HT1080 (cell line): ENCODE results near the gene SLC25A24. TPM values are rescaled to one million over a fixed set of nuclear protein-coding genes. Genes with fewer than 3 reads are reported as not detected.
A peak's percentile ranks its signal among the peaks of the same experiment; 100 is the strongest.

Source experiments
- DNase-seq: peaks from one replicate; pipeline ENCODE4 v3.0.0-alpha.2; 2015; ENCODE audit warnings: low read depth
- total RNA-seq: library from RNA; depleted of rRNA; stranded (reverse); fragments of >200 nt; shearing (Covaris generic); gene quantifications from 2 replicates; pipeline ENCODE4 v1.2.3, GENCODE V29; 2014; rRNA removed

The SLC25A24 gene
- total RNA-seq, 1 experiment from 2014 or later: 32.7 TPM

GRCh38 chr1:108106775-108107174, 93.4 kb downstream of the SLC25A24 start:
- DNase-seq: no peak

DNA sequence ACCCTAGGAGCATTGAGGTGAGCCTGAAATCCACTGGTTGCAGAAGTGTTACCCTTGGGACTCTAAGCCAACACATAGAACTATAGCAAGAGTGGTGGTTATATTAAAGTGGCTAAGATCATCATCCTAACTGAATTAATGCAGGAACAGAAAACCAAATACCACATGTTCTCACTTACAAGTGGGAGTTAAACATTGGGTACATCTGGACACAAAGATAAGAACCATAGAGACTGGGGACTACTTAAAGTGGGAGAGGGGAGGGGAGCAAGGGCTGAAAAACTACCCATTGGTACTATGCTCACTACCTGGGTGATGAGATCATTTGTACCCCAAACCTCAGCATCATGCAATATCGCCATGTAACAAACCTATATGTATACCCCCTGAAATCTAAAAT, 100.0 kb downstream of the SLC25A24 start:
- DNase-seq: no peak

GRCh38 chr1:108097018-108097417, 103.1 kb downstream of the SLC25A24 start:
- DNase-seq: peak; percentile 44

- DNase-seq: no peak
Observed at GRCh38 chr1:108096089-108096488, 104.1 kb downstream of the SLC25A24 start.

- no peak for DNase-seq
Observed at GRCh38 chr1:108089477-108089876, 110.7 kb downstream of the SLC25A24 start.

GRCh38 chr1:108085628-108086027, 114.5 kb downstream of the SLC25A24 start:
- DNase-seq: no peak

DNA sequence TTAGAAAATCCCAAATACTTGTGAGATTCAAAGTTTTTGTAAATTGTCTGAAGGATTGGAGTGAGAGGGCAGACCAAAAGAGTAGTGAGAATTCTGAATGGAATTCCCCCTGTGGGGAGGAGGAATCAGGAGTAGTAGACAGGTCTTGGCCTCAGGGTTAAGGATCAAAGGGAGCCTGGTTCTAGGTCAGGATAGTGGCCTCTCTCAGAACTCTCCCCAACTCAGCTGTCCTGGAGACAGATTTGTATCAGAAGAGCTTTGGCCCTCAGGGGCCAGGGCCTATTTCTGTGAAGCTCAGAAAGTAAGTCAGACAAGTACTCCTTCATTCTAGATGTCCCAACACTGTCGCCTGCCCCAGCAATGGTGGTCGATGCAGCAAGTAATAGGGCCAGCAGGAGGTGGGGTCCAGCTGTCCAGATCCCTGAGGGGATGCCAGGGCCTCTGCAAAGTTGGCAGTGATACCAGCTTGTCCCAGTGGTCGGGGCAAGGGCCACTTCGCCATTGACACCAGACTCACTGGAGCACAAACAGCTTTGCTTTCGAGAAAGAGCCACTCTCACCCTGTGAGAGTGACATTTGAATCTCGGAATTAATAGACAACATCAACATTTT, 115.2 kb downstream of the SLC25A24 start:
- no peak for DNase-seq

Other genes with a start within 250 kb of the SLC25A24 start
- gene VAV3, start 235.2 kb downstream of the SLC25A24 start, total RNA-seq: 3.7 and 5.7 TPM in 2 replicates
- not detected in 2 replicates for gene NBPF4, start 43.7 kb upstream of the SLC25A24 start, total RNA-seq
- not detected in 2 replicates for gene NBPF6, start 250.0 kb upstream of the SLC25A24 start, total RNA-seq